Mucosa of descending colon (tissue), 3 donors: ENCODE data around the gene THBS3. TPM values are rescaled to one million over a fixed set of nuclear protein-coding genes. Genes with fewer than 3 reads are reported as not detected.
A peak's percentile ranks its signal among the peaks of the same experiment; 100 is the strongest.

Source experiments
- ATAC-seq: fragments of 200-7000 bp; cut with Tn5 transposase; one replicate; pipeline ENCODE4 v1.9.1; 2020; ENCODE audit warnings: mild to moderate bottlenecking, moderate library complexity
- DNase-seq, 3 donors: peaks; one replicate each; pipeline ENCODE4 v3.0.0-alpha.2; 2020
- H3K36me3 ChIP-seq: fragments of 200-600 bp; one replicate; pipeline ENCODE4 v1.8.0; 2021; ENCODE audit warnings: low read depth, mild to moderate bottlenecking
- H3K4me1 ChIP-seq: fragments of 200-600 bp; one replicate; pipeline ENCODE4 v1.8.0; 2021; ENCODE audit warnings: low read depth, mild to moderate bottlenecking
- H3K4me3 ChIP-seq: fragments of 200-600 bp; one replicate; pipeline ENCODE4 v1.8.0; 2021; ENCODE audit warnings: mild to moderate bottlenecking
- H3K9me3 ChIP-seq: fragments of 200-600 bp; one replicate; pipeline ENCODE4 v1.8.0; 2021; ENCODE audit warnings: mild to moderate bottlenecking
- intact Hi-C, 2 donors: fragments of 100-400 bp; cut with DNase I in 1 of 2; cut with micrococcal nuclease in 1 of 2; formaldehyde crosslinking; loops; one replicate each; pipeline versions ENCODE4 v1.11.0 to v1.11.1; 2022; cut with DNase I, micrococcal nuclease
- total RNA-seq, 3 donors: library from RNA; stranded (reverse); fragmentation: NEBNext Ultra II Directional in 2 of 3; extraction: Animal tissue kit (Norgen Biotek cat#: 25700) in 2 of 3; gene quantifications; one replicate each; pipeline versions ENCODE4 v1.2.1 to v1.2.4, GENCODE V29; 2021 to 2023
- TF ChIP-seq, protein P1 (sequence below): fragments of 200-600 bp; IDR thresholded peaks from one replicate; pipeline ENCODE4 v1.8.0; 2022; ENCODE audit warnings: antibody characterized with exemption, mild to moderate bottlenecking
- donor health status: DM: no; HTN: no; CAD: no; lungs with moderate emphysema.
- donor health status: DM: no; HTN: no; CAD: no.
- donor health status: DM: no; HTN: yes; CAD: no.

THBS3 gene
- total RNA-seq, 3 donors from 2014 or later, result 22.4 to 35.9 (median 33.9) TPM

DNA sequence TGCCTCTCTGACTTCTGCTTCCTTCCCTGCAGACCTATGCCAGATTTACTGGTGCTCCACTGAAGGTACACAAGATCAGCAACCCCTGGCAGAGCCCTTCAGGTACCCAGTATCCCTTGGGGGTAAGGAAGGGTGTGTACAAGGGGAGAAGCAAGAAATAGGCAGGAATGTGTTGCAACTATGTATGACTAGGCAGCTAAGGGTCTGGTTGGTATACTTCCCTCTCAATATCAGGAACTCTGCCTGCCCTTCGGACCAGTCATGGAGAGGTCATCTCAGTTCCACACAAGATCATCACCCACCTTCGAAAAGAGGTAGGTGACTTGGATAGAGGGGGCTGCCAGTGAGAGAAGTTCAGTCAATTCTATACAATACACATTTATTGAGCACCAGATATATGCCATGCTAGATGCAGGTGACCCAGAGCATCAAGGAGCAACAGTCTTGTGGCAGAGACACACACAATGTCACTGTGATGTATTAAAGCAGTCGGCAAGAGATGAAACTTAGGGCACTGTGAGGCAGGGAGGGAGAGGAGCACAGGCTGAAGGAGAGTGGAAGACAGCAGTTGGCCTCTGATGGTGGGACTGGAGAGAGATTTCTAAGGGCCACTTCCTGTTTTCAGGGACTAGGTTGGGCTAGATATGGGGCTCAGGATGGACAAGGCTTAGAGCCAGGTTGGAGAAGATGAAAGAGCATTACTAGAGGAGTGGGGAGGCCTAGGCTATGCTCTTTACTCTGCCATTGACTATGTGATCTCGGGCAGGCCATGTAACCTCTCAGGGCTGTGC is 2.8 kb upstream of the THBS3 start:
- no peak for ATAC-seq

DNA sequence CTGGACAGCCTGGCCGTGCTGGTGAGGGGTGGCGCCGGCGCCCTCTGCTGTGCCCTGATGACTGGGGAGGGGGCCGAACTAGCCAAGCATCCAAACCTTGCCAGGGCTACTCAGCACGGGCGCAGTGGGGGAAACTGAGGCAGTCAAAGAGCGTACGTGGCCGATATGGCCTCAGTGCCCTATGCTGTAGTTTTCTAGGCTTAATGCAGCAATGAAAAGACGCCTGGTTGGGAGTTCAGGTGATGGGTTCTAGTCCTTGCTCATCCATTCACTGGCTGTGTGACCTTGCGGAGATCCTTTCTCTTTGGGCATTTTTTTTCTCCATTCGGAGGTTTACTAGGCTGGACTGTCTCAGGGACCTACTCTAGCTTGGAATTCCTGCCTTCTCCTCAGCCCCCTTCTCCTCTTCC is 1.6 kb upstream of the THBS3 start:
- TF ChIP-seq, protein P1, sequence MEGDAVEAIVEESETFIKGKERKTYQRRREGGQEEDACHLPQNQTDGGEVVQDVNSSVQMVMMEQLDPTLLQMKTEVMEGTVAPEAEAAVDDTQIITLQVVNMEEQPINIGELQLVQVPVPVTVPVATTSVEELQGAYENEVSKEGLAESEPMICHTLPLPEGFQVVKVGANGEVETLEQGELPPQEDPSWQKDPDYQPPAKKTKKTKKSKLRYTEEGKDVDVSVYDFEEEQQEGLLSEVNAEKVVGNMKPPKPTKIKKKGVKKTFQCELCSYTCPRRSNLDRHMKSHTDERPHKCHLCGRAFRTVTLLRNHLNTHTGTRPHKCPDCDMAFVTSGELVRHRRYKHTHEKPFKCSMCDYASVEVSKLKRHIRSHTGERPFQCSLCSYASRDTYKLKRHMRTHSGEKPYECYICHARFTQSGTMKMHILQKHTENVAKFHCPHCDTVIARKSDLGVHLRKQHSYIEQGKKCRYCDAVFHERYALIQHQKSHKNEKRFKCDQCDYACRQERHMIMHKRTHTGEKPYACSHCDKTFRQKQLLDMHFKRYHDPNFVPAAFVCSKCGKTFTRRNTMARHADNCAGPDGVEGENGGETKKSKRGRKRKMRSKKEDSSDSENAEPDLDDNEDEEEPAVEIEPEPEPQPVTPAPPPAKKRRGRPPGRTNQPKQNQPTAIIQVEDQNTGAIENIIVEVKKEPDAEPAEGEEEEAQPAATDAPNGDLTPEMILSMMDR, result no peak
- no peak for DNase-seq
- intact Hi-C loops, result no loop called here

More for the DNA sequence above, 2.8 kb upstream of the THBS3 start:
- H3K4me3 ChIP-seq, result no peak overlapping the region
- no peaks in the 10 kb centered on the region for H3K9me3 ChIP-seq
- H3K4me1 ChIP-seq, result peaks cover 20% of the 10 kb centered on the region
- TF ChIP-seq, protein P1, result no peak
- intact Hi-C loops, result no loop called here
- peak in 1 of 3 donors; percentile 4 for DNase-seq
- H3K36me3 ChIP-seq, result no peaks in the 10 kb centered on the region

DNA sequence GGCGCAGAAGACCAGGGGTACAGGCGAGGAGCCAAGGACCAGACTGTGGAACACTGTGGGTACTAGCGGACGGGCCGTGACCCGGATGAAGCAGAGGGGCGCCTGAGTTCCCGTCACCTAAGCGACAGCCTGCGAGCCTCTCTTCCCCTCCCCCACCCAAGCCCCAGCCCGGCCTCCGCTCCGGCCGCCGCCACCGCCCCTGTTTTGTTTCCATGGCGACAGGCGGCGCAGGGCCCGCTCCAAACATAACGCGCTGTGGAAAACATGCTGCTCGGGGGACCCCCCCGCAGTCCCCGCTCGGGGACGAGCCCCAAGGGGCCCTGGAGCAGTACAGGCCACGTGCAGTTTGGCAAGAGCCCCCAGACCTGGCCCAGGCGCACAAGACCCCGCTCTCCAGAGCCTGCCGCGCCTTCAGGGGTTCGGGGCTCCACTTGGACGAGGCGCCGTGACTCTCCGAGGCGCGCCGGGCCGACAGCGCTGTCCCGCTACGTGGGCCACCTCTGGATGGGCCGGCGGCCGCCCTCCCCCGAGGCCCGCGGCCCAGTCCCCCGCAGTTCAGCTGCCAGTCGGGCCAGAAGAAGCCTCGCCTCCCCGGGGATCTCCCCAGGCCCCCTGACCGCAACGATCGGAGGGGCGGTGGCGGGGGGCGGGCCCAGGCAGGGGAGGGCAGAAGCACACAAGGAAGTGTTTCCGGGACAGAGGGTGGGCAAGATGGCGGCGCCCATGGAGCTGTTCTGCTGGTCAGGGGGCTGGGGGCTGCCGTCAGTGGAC is 1.0 kb upstream of the THBS3 start, which contains the start of gene MTX1:
TSS of gene MTX1 (plus strand) at position 155 of the 771 bp plus-strand sequence. CDS start at position 265, 110 bp downstream.
- DNase-seq (peak; percentile 87 to 93 (median 90)), ATAC-seq (peak; percentile 85)
- TF ChIP-seq, protein P1, result no peak
- Histone ChIP-seq H3K4me1 (peaks cover 20% of the 10 kb centered on the region), H3K9me3 (no peaks in the 10 kb centered on the region), H3K36me3 (no peaks in the 10 kb centered on the region), H3K4me3 (peak within 1 kb of the TSS; percentile 78)
- intact Hi-C loops, result no loop called here

More for the DNA sequence above, 1.6 kb upstream of the THBS3 start:
- H3K4me1 ChIP-seq, result peaks cover 20% of the 10 kb centered on the region
- no peaks in the 10 kb centered on the region for H3K36me3 ChIP-seq
- no peaks in the 10 kb centered on the region for H3K9me3 ChIP-seq
- no peak for ATAC-seq
- H3K4me3 ChIP-seq, result peak overlapping the region; percentile 78

DNA sequence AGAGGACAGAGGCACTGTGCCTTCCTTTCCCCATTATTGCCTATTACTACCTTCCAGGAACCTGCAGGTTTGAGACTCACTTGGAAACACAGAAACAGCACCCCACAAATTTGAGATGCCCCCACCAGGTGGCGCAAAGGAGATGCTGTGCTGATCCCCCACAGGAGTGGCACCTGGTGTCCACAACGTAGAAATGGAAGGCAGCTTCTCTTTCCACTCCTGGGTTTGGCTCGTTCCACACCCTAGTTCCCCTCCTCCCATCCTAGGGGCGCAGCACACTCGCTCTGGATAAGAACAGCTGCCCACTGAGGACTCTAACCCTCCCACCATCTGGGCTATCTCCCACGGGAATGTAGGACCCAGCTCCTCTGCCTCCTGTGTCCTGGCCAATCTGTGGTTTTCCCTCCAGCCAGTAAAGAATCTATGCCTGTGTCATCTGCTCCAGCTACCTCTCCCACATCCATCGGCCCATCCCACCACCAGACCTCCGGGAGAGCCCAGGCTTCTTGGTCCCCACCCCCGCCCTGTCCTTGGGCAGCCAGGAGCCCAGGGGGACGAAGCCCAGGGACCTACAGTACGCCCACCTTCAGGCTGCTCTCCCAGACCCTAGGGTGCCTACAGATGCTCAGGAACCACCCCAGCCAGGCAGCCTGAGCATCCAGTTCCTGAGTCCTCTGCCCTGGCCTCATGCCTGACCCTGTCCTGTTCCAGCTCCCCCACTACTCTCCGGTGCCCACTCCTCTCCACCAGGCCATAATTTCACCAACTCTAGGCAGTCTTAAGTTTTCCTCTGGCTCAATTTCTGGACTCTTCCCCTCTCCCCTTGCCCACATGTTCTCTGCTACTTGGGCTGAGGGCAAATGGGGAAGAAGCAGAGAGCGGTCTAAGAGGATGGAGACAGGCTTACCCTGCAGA is 549 bp downstream of the THBS3 start:
- TF ChIP-seq, protein P1, result peak; percentile 61
- intact Hi-C loops, result no loop called here
- Histone ChIP-seq H3K4me3 (no peak overlapping the region), H3K36me3 (no peaks in the 10 kb centered on the region), H3K9me3 (no peaks in the 10 kb centered on the region), H3K4me1 (peaks cover 20% of the 10 kb centered on the region)
- peak; percentile 67 for ATAC-seq
- peak; percentile 86 to 97 (median 93) for DNase-seq
